Testis (tissue), 2 donors: ENCODE results near the gene CLIP2.

Source experiments
- CTCF ChIP-seq, 3 experiments: fragments of 450-650 bp in 2 of 3; fragments of 200-600 bp in 1 of 3; sonication (generic) in 1 of 3; IDR thresholded peaks; one replicate each; pipeline ENCODE4 v1.5.1; 2016 to 2019; ENCODE audit warnings: antibody characterized with exemption in 3 of 3, mild to moderate bottlenecking in 2 of 3, moderate library complexity in 1 of 3
- POLR2A ChIP-seq: fragments of 450-650 bp; IDR thresholded peaks from one replicate; pipeline ENCODE4 v1.6.1; 2017; ENCODE audit warnings: antibody characterized with exemption, mild to moderate bottlenecking, moderate library complexity

GRCh38 chr7:74290981-74291441, 1.8 kb downstream of the CLIP2 start:
- TF ChIP-seq CTCF (IDR thresholded peaks at IDR 0.05) (no peak), POLR2A (no peak)
